Fibroblast of peridontal ligament (primary cell): ENCODE data around the gene PCDHA8.
"Not testable (repeated sequence)": the region's sequence is repeated elsewhere in the genome, so short reads cannot be mapped to it uniquely, and the experiment has no call there.

Experiments used
- DNase-seq: peaks from one replicate; pipeline ENCODE4 v3.0.0-alpha.2; 2010; ENCODE audit errors: extremely low read depth

The PCDHA8 gene

GRCh38 chr5:140840978-140841962, at the start of gene PCDHA8:
PCDHA8 (plus strand) TSS chr5:140841187; CDS start chr5:140841322, 135 bp downstream.
- no peak for DNase-seq

GRCh38 chr5:140794595-140795258, 46.3 kb upstream of the PCDHA8 start, which contains the start of gene PCDHA2:
PCDHA2 (plus strand) TSS chr5:140794852.
- DNase-seq, result peak; percentile 20

GRCh38 chr5:140795259-140795641, 45.7 kb upstream of the PCDHA8 start:
- DNase-seq, result peak; percentile 1

GRCh38 chr5:140796072-140796717, 44.8 kb upstream of the PCDHA8 start:
- not testable (repeated sequence) for DNase-seq

GRCh38 chr5:140796718-140797095, 44.3 kb upstream of the PCDHA8 start:
- DNase-seq, result no peak

- peak; percentile 37 for DNase-seq
Observed at GRCh38 chr5:140800816-140801493, 40.0 kb upstream of the PCDHA8 start, which contains the start of gene PCDHA3. PCDHA3 (plus strand) TSS chr5:140801057.

- DNase-seq, result no peak
Observed at GRCh38 chr5:140801494-140801841, 39.5 kb upstream of the PCDHA8 start.

DNA sequence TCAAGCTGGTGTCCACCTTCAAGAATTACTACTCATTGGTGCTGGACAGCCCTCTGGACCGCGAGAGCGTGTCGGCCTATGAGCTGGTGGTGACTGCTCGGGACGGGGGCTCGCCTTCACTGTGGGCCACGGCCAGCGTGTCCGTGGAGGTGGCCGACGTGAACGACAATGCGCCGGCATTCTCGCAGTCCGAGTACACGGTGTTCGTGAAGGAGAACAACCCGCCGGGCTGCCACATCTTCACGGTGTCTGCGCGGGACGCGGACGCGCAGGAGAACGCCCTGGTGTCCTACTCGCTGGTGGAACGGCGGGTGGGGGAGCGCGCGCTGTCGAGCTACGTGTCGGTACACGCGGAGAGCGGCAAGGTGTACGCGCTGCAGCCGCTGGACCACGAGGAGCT, 38.6 kb upstream of the PCDHA8 start:
- DNase-seq, result not testable (repeated sequence)

DNA sequence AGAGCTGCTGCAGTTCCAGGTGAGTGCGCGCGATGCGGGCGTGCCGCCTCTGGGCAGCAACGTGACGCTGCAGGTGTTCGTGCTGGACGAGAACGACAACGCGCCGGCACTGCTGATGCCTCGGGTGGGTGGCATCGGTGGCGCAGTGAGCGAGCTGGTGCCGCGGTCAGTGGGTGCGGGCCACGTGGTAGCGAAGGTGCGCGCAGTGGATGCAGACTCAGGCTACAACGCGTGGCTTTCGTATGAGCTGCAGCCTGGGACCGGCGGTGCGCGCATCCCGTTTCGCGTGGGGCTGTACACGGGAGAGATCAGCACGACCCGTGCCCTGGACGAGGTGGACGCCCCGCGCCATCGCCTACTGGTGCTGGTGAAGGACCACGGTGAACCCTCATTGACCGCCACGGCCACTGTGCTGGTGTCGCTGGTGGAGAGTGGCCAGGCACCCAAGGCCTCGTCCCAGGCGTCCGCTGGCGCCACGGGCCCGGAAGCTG, 38.2 kb upstream of the PCDHA8 start:
- no peak for DNase-seq

DNA sequence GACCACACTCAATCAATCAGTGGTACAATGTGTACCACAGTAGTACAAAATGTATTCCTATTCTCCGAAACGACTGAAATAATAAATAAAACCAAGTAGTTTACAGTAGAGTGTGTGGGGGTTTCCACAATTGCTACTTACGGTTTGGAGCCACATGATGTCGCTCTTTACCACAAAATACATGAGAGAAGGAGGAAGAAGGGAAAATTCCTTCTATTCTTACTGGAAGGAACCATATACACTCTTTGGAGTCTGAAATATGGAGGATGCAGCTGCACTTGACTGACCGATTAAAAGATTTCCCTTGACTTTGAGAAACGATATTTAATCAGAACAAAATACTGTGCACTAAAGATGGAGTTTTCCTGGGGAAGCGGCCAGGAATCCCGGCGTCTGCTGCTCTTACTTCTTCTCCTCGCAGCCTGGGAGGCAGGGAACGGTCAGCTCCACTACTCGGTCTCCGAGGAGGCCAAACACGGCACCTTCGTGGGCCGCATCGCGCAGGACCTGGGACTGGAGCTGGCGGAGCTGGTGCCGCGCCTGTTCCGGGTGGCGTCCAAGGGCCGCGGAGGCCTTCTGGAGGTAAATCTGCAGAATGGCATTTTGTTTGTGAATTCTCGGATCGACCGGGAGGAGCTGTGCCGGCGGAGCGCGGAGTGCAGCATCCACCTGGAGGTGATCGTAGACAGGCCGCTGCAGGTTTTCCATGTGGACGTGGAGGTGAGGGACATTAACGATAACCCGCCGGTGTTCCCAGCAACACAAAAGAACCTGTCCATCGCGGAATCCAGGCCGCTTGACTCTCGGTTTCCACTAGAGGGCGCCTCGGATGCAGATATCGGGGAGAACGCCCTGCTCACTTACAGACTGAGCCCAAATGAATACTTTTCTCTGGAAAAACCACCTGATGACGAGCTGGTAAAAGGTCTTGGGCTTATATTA, 33.9 kb upstream of the PCDHA8 start, which contains the start of gene PCDHA4:
Gene PCDHA4 (plus strand): TSS at position 235 of the 942 bp plus-strand sequence.
- DNase-seq, result peak; percentile 18

DNA sequence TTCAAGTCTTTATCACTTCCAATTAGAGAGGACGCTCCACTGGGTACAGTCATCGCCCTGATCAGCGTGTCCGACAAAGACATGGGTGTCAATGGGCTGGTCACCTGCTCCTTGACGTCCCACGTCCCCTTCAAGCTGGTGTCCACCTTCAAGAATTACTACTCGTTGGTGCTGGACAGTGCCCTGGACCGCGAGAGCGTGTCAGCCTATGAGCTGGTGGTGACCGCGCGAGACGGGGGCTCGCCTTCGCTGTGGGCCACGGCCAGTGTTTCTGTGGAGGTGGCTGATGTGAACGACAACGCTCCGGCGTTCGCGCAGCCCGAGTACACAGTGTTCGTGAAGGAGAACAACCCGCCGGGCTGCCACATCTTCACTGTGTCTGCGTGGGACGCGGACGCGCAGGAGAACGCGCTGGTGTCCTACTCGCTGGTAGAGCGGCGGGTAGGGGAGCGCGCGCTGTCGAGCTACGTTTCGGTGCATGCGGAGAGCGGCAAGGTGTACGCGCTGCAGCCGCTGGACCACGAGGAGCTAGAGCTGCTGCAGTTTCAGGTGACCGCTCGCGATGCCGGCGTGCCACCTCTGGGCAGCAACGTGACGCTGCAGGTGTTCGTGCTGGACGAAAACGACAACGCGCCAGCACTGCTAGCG, 32.6 kb upstream of the PCDHA8 start:
- DNase-seq, result not testable (repeated sequence)

- DNase-seq, result no peak
Observed at GRCh38 chr5:140808889-140809291, 32.1 kb upstream of the PCDHA8 start.

DNA sequence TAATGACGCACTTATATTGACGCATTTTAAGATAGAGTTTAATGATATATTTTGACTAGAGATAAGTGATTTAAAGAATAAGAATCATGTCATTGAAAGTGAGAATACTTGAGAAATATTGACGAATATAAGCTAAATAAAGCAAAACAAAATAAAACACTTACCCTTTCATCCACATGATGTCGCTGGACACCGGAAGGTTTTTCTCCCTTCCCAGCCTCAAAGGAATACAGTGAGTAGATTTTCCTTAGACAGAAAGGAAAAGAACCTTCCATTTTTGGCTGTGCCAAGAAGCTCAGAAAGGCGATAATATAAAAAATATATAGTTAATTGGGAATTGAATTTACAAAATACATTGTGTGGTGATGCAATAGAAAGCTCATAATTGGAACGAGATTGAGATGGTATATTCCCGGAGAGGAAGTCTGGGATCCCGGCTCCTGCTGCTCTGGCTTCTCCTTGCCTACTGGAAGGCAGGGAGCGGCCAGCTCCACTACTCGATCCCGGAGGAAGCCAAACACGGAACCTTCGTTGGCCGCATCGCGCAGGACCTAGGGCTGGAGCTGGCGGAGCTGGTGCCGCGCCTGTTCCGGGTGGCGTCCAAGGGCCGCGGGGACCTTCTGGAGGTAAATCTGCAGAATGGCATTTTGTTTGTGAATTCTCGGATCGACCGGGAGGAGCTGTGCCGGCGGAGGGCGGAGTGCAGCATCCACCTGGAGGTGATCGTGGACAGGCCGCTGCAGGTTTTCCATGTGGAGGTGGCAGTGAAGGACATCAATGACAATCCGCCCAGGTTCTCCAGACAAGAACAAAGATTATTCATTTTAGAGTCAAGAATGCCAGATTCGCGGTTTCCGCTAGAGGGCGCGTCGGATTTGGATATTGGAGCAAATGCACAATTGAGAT, 19.4 kb upstream of the PCDHA8 start, which contains the start of gene PCDHA5:
Gene PCDHA5 (plus strand): TSS at position 239 of the 906 bp plus-strand sequence.
- no peak for DNase-seq

DNA sequence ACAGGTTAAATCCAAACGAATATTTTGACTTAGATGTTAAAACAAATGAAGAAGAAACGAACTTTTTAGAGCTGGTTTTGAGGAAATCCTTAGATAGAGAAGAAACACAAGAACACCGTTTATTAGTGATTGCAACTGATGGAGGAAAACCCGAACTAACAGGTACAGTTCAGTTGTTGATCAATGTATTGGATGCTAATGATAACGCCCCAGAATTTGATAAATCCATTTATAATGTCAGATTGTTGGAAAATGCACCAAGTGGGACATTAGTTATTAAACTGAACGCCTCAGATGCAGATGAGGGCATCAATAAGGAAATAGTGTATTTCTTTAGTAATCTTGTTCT, 18.7 kb upstream of the PCDHA8 start:
- DNase-seq, result no peak

GRCh38 chr5:140822969-140823368, 18.0 kb upstream of the PCDHA8 start:
- not testable (repeated sequence) for DNase-seq

- no peak for DNase-seq
Observed at GRCh38 chr5:140823475-140823874, 17.5 kb upstream of the PCDHA8 start.

GRCh38 chr5:140827704-140828361, 13.2 kb upstream of the PCDHA8 start, which contains the start of gene PCDHA6:
PCDHA6 (plus strand) TSS chr5:140827960; CDS start chr5:140828092, 132 bp downstream.
- peak; percentile 7 for DNase-seq

- no peak for DNase-seq
Observed at GRCh38 chr5:140828362-140828737, 12.6 kb upstream of the PCDHA8 start.
